CD4-positive, alpha-beta T cell treated with Interleukin-4 for 4 hours (primary cell): ENCODE data around the gene SLC44A3.

Experiments
- DNase-seq: peaks from one replicate; pipeline ENCODE4 v3.0.0-alpha.2; 2020

Gene SLC44A3

GRCh38 chr1:94912263-94913184 is 92.4 kb downstream of the SLC44A3 start:
- DNase-seq: no peak

- DNase-seq: no peak
Observed at GRCh38 chr1:94917251-94917650, 97.1 kb downstream of the SLC44A3 start.

GRCh38 chr1:94919241-94920030 is 99.3 kb downstream of the SLC44A3 start:
- no peak for DNase-seq

GRCh38 chr1:94920061-94920460 is 99.9 kb downstream of the SLC44A3 start:
- DNase-seq: no peak

- DNase-seq: no peak
Observed at GRCh38 chr1:94921977-94922376, 101.8 kb downstream of the SLC44A3 start.

GRCh38 chr1:94922761-94923331 is 102.7 kb downstream of the SLC44A3 start:
- DNase-seq: no peak

GRCh38 chr1:94925004-94925403 is 104.8 kb downstream of the SLC44A3 start:
- DNase-seq: no peak

GRCh38 chr1:94925561-94926125 is 105.5 kb downstream of the SLC44A3 start:
- no peak for DNase-seq

- no peak for DNase-seq
Observed at GRCh38 chr1:94926126-94926914, 106.2 kb downstream of the SLC44A3 start.

GRCh38 chr1:94926915-94927404 is 106.8 kb downstream of the SLC44A3 start, which contains the start of gene CNN3:
CNN3 (minus strand) TSS chr1:94927110; CDS start chr1:94926894, 216 bp downstream.
- DNase-seq: peak; percentile 42

GRCh38 chr1:94927405-94928175 is 107.4 kb downstream of the SLC44A3 start:
- DNase-seq: no peak

GRCh38 chr1:94928293-94928939 is 108.3 kb downstream of the SLC44A3 start:
- DNase-seq: no peak

GRCh38 chr1:94929351-94930217 is 109.4 kb downstream of the SLC44A3 start:
- DNase-seq: no peak

- DNase-seq: no peak
Observed at GRCh38 chr1:94931254-94931841, 111.2 kb downstream of the SLC44A3 start.

- no peak for DNase-seq
Observed at GRCh38 chr1:94934551-94934950, 114.4 kb downstream of the SLC44A3 start.

- DNase-seq: no peak
Observed at GRCh38 chr1:94935034-94935433, 114.9 kb downstream of the SLC44A3 start.

- no peak for DNase-seq
Observed at GRCh38 chr1:94935476-94935875, 115.3 kb downstream of the SLC44A3 start.

GRCh38 chr1:94936861-94937620 is 116.9 kb downstream of the SLC44A3 start:
- no peak for DNase-seq
